Mesenchymal stem cell (in vitro differentiated cells and primary cell): ENCODE results near the gene ADARB2.

Source experiments
- DNase-seq: peaks from one replicate; pipeline ENCODE4 v3.0.0-alpha.2; 2013
- H2AFZ ChIP-seq: one replicate; pipeline ENCODE4 v1.6.1; 2013; ENCODE audit warnings: low read depth, mild to moderate bottlenecking, control low read depth, inconsistent platforms, low read length, moderate library complexity
- H2AK5ac ChIP-seq: 2 replicates; pipeline ENCODE4 v1.6.1; 2013; ENCODE audit warnings: low read length, moderate library complexity, mild to moderate bottlenecking, inconsistent platforms; ENCODE audit not compliant: severe bottlenecking
- H2BK120ac ChIP-seq: one replicate; pipeline ENCODE4 v1.6.1; 2013; ENCODE audit warnings: low read depth, mild to moderate bottlenecking, inconsistent platforms, low read length, moderate library complexity
- H2BK12ac ChIP-seq, 2 experiments: one replicate each; pipeline ENCODE4 v1.6.1; 2013; ENCODE audit warnings: inconsistent platforms in 2 of 2, low read length in 2 of 2, mild to moderate bottlenecking in 2 of 2, moderate library complexity in 2 of 2, control low read depth in 1 of 2
- H2BK15ac ChIP-seq: one replicate; pipeline ENCODE4 v1.6.1; 2013; ENCODE audit warnings: mild to moderate bottlenecking, low read depth, inconsistent platforms; ENCODE audit not compliant: poor library complexity, severe bottlenecking
- H2BK5ac ChIP-seq: 2 replicates; pipeline ENCODE4 v1.6.1; 2013; ENCODE audit warnings: low read depth, mild to moderate bottlenecking, low read length, control low read depth, inconsistent platforms; ENCODE audit not compliant: poor library complexity, severe bottlenecking
- H3K14ac ChIP-seq, 2 experiments: one replicate each; pipeline ENCODE4 v1.6.1; 2013; ENCODE audit warnings: inconsistent platforms in 2 of 2, low read length in 2 of 2, control low read depth in 1 of 2, mild to moderate bottlenecking in 1 of 2, moderate library complexity in 1 of 2
- H3K18ac ChIP-seq, 2 experiments: one replicate each; pipeline ENCODE4 v1.6.1; 2013; ENCODE audit warnings: inconsistent platforms in 2 of 2, low read length in 2 of 2, control low read depth in 1 of 2, low read depth in 1 of 2, mild to moderate bottlenecking in 1 of 2
- H3K23ac ChIP-seq, 2 experiments: one replicate each; pipeline ENCODE4 v1.6.1; 2013; ENCODE audit warnings: inconsistent platforms in 2 of 2, low read length in 2 of 2, mild to moderate bottlenecking in 2 of 2, moderate library complexity in 2 of 2, control low read depth in 1 of 2
- H3K27ac ChIP-seq: 2 replicates; pipeline ENCODE4 v1.5.1; 2013; ENCODE audit warnings: mild to moderate bottlenecking, moderate library complexity, low read length, control low read depth, inconsistent platforms; ENCODE audit not compliant: poor library complexity, severe bottlenecking
- H3K27me3 ChIP-seq, 2 experiments: 2 replicates each; pipeline versions ENCODE4 v1.6.1 to v1.7.0; 2013; ENCODE audit warnings: low read length in 2 of 2, mild to moderate bottlenecking in 2 of 2, moderate library complexity in 2 of 2, control low read depth in 1 of 2, inconsistent platforms in 1 of 2; ENCODE audit not compliant: control insufficient read depth in 1 of 2, insufficient read depth in 1 of 2
- H3K36me3 ChIP-seq, 2 experiments: 2 replicates each; pipeline versions ENCODE4 v1.6.1 to v1.7.0; 2013; ENCODE audit warnings: low read length in 2 of 2, control low read depth in 1 of 2, inconsistent platforms in 1 of 2, low read depth in 1 of 2, mild to moderate bottlenecking in 1 of 2; ENCODE audit not compliant: insufficient read depth in 2 of 2, control insufficient read depth in 1 of 2
- H3K4ac ChIP-seq, 2 experiments: one replicate each; pipeline ENCODE4 v1.6.1; 2013; ENCODE audit warnings: inconsistent platforms in 2 of 2, low read length in 2 of 2, mild to moderate bottlenecking in 2 of 2, moderate library complexity in 2 of 2, control low read depth in 1 of 2, low read depth in 1 of 2
- H3K4me1 ChIP-seq: 2 replicates; pipeline ENCODE4 v1.6.1; 2013; ENCODE audit warnings: low read depth, low read length, control low read depth; ENCODE audit not compliant: control insufficient read depth, insufficient read depth
- H3K4me2 ChIP-seq: 2 replicates; pipeline ENCODE4 v1.6.1; 2013; ENCODE audit warnings: low read length, mild to moderate bottlenecking, inconsistent platforms; ENCODE audit not compliant: poor library complexity, severe bottlenecking
- H3K4me3 ChIP-seq, 2 experiments: 2 replicates each; pipeline versions ENCODE4 v1.5.1 to v1.7.0; 2013; ENCODE audit warnings: low read length in 2 of 2, mild to moderate bottlenecking in 2 of 2, control low read depth in 1 of 2, low read depth in 1 of 2; ENCODE audit not compliant: insufficient read depth in 1 of 2
- H3K79me1 ChIP-seq: replicated peaks from 2 replicates; pipeline ENCODE4 v1.6.1; 2013; ENCODE audit warnings: mild to moderate bottlenecking, control low read depth, low read length, inconsistent platforms; ENCODE audit not compliant: poor library complexity, severe bottlenecking
- H3K9ac ChIP-seq: 2 replicates; pipeline ENCODE4 v1.7.0; 2013; ENCODE audit warnings: mild to moderate bottlenecking, low read length, moderate library complexity
- H3K9me3 ChIP-seq: 2 replicates; pipeline ENCODE4 v1.7.0; 2013; ENCODE audit warnings: mild to moderate bottlenecking, low read length; ENCODE audit not compliant: control insufficient read depth
- H4K8ac ChIP-seq: one replicate; pipeline ENCODE4 v1.6.1; 2013; ENCODE audit warnings: inconsistent platforms, mild to moderate bottlenecking, low read length, moderate library complexity
- H4K91ac ChIP-seq: one replicate; pipeline ENCODE4 v1.6.1; 2013; ENCODE audit warnings: mild to moderate bottlenecking, low read length, inconsistent platforms
- WGBS: methylation state at CpG from one replicate; pipeline ENCODE4 v1.1.7; 2013; ENCODE audit warnings: mixed read lengths; 5-methylcytosine and 5-hydroxymethylcytosine counted together

ADARB2 gene

GRCh38 chr10:1648648-1649047 is 88.7 kb downstream of the ADARB2 start:
- Histone ChIP-seq H3K27ac (no peak overlapping the region), H3K79me1 (no peaks in the 10 kb centered on the region), H2AFZ (no peak overlapping the region), H4K8ac (no peak overlapping the region), H4K91ac (no peak overlapping the region), H2BK12ac (no peak overlapping the region), H3K27me3 (no peaks in the 10 kb centered on the region), H3K4me2 (no peak overlapping the region), H3K14ac (no peak overlapping the region), H2BK5ac (no peak overlapping the region), H3K9me3 (peaks cover 4% of the 10 kb centered on the region), H3K9ac (no peak overlapping the region), H2BK15ac (no peak overlapping the region), H3K4me3 (no peak overlapping the region), H3K4me1 (no peaks in the 10 kb centered on the region), H2AK5ac (no peak overlapping the region), H2BK120ac (no peak overlapping the region), H3K36me3 (no peaks in the 10 kb centered on the region), H3K18ac (no peak overlapping the region), H3K23ac (no peak overlapping the region), H3K4ac (no peak overlapping the region)
- no peak for DNase-seq
- 82% methylated on average over 12 of the region's 12 CpGs for WGBS

GRCh38 chr10:1646332-1646731 is 91.0 kb downstream of the ADARB2 start:
- Histone ChIP-seq H3K4ac (no peak overlapping the region), H4K8ac (no peak overlapping the region), H2AFZ (no peak overlapping the region), H3K4me3 (no peak overlapping the region), H3K4me1 (no peaks in the 10 kb centered on the region), H3K18ac (no peak overlapping the region), H3K79me1 (no peaks in the 10 kb centered on the region), H3K9me3 (peaks cover 6% of the 10 kb centered on the region), H4K91ac (no peak overlapping the region), H2BK120ac (no peak overlapping the region), H3K36me3 (no peaks in the 10 kb centered on the region), H2BK5ac (no peak overlapping the region), H3K27ac (no peak overlapping the region), H2AK5ac (no peak overlapping the region), H3K14ac (no peak overlapping the region), H3K4me2 (no peak overlapping the region), H3K27me3 (no peaks in the 10 kb centered on the region), H2BK15ac (no peak overlapping the region), H3K9ac (no peak overlapping the region), H2BK12ac (no peak overlapping the region), H3K23ac (no peak overlapping the region)
- DNase-seq: no peak
- 87% methylated on average over 4 of the region's 5 CpGs for WGBS

GRCh38 chr10:1645896-1646295 is 91.4 kb downstream of the ADARB2 start:
- H3K4me1 ChIP-seq: no peaks in the 10 kb centered on the region
- H2BK5ac ChIP-seq: no peak overlapping the region
- H2AFZ ChIP-seq: no peak overlapping the region
- no peak overlapping the region for H4K8ac ChIP-seq
- H4K91ac ChIP-seq: no peak overlapping the region
- H3K9me3 ChIP-seq: peaks cover 6% of the 10 kb centered on the region
- H2BK120ac ChIP-seq: no peak overlapping the region
- no peak overlapping the region for H3K14ac ChIP-seq
- no peak for DNase-seq
- H3K4ac ChIP-seq: no peak overlapping the region
- no peak overlapping the region for H2BK12ac ChIP-seq
- no peak overlapping the region for H3K27ac ChIP-seq
- no peak overlapping the region for H3K4me2 ChIP-seq
- H3K36me3 ChIP-seq: no peaks in the 10 kb centered on the region
- no peak overlapping the region for H3K4me3 ChIP-seq
- no peak overlapping the region for H3K18ac ChIP-seq
- H3K27me3 ChIP-seq: no peaks in the 10 kb centered on the region
- no peak overlapping the region for H2BK15ac ChIP-seq
- no peak overlapping the region for H3K23ac ChIP-seq
- H3K9ac ChIP-seq: no peak overlapping the region
- H2AK5ac ChIP-seq: no peak overlapping the region
- no peaks in the 10 kb centered on the region for H3K79me1 ChIP-seq
- WGBS: 51% methylated on average over 4 of the region's 4 CpGs

- Histone ChIP-seq H3K36me3 (no peaks in the 10 kb centered on the region), H3K27me3 (no peaks in the 10 kb centered on the region), H4K91ac (no peak overlapping the region), H3K23ac (no peak overlapping the region), H2BK15ac (no peak overlapping the region), H2BK12ac (no peak overlapping the region), H3K4me3 (no peak overlapping the region), H3K4ac (no peak overlapping the region), H3K9ac (no peak overlapping the region), H2AK5ac (no peak overlapping the region), H2BK5ac (no peak overlapping the region), H3K14ac (no peak overlapping the region), H4K8ac (no peak overlapping the region), H3K18ac (no peak overlapping the region), H2AFZ (no peak overlapping the region), H3K27ac (no peak overlapping the region), H3K79me1 (no peaks in the 10 kb centered on the region), H3K4me2 (no peak overlapping the region), H3K4me1 (no peaks in the 10 kb centered on the region), H2BK120ac (no peak overlapping the region), H3K9me3 (peaks cover 6% of the 10 kb centered on the region)
- DNase-seq: no peak
- WGBS: 83% methylated on average over 15 of the region's 15 CpGs
Measured at GRCh38 chr10:1644191-1644711, 93.1 kb downstream of the ADARB2 start.
